NCI-H2196 (cell line): ENCODE results near the gene CASK.

Source experiments
- DNase-seq: peaks from one replicate; lab custom pipeline; 2025; ENCODE audit not compliant: unreplicated experiment; lab: John Stamatoyannopoulos, UW

The CASK gene

DNA sequence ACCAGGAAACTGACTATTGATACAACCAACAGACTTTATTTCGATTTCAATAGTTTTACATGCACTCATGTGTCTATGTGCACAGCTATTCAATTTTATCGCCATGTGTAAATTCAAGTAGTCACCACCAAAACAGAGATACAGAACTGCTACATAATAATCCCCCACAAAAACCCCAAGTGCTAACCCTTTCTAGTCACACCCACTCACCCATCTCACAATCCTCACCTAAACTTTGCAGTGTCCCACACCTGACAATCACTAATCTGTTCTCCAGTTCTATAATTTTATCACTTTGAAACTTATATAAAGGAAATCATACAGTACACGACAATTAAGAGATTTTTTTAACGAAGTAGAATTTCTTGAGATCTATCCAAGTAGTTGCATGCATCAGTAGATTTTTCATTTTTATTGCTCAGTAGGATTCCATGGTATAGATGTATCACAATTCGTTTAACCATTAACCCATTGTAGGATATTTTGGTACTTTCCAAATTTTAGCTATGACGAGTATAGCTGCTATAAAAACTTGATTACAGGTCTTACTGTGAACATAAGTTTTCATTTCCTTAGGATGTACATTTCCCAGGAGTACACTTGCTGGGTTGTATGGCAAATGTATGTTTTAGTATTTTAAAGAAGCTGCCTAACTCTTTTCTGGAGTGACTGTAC, 85.9 kb downstream of the CASK start:
- no peak for DNase-seq

- no peak for DNase-seq
Observed at GRCh38 chrX:41828826-41829225, 94.5 kb downstream of the CASK start.

DNA sequence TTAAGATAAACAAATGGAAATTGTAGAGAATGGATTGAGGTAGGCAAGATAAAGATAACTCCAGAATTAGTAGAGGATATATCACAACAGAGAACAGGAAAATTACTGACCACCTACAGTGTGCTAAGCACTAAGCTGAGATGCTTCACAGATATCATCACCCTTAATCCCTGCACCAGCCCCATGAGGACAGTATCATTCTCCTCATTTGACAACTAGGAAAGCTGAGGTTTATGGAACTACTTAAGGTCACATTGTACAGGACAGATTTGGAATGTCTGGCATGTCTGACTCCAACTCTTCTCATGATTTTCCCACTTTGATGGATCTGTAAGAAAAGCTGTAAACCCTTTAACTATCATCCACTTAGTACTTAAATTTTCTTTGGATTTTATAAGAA, 95.5 kb downstream of the CASK start:
- no peak for DNase-seq

DNA sequence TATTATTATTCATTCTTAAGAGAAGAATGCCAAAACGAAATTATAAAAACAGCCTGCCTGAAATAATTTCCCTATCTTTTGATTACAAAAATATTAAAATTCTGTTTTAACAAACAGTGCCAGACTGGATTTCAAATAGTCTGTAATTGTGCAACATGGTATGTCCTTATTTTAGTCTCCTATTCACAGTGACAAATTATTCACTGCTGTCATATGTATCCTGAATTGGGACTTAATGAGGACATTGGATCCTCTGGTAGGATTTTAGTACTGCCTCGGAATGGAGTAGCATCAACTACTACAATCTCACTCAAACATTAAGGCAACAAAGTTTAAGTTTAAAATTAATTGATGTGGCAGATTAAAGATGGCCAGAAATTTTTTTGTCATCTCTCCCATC, 97.6 kb downstream of the CASK start:
- DNase-seq = no peak

GRCh38 chrX:41824551-41824950, 98.8 kb downstream of the CASK start:
- no peak for DNase-seq

- no peak for DNase-seq
Observed at GRCh38 chrX:41823402-41823801, 100.0 kb downstream of the CASK start.

- DNase-seq = no peak
Observed at GRCh38 chrX:41822892-41823291, 100.5 kb downstream of the CASK start.

DNA sequence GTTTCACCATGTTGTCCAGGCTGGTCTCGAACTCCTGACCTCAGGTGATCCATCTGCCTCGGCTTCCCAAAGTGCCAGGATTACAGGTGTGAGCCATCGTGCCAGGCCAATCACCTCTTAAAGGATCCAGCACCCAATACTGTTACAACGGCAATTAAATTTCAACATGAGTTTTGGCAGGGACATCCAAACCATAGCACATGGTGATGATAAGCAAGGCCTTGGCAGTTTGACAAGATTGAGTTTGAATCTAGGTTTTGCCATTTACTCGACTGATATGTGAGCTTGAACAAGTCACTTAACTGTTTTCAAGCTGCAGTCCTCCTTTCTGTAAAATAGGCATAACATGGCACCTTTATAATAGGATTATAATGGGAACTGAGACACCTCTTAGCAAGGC, 115.3 kb downstream of the CASK start:
- DNase-seq = no peak

DNA sequence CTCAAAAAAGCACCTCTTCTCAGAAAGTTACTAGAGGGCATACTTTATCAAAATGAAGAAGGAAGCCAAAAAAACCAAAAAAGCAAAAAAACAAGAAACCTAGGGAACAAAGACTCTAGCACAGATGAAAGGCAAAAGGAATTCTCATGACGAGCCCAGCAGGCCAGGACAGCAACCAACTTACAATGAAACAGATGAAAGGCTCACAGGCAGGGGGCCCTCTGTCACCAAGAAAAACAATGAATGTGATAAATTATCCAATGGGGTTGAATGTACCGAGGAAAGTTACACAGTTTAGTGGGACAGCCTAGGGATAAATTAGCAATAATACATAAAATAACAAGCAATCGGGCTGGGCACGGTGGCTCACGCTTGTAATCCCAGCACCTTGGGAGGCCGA, 120.4 kb downstream of the CASK start:
- no peak for DNase-seq

GRCh38 chrX:41799661-41800060, 123.7 kb downstream of the CASK start:
- no peak for DNase-seq

GRCh38 chrX:41796577-41796976, 126.8 kb downstream of the CASK start:
- no peak for DNase-seq

DNA sequence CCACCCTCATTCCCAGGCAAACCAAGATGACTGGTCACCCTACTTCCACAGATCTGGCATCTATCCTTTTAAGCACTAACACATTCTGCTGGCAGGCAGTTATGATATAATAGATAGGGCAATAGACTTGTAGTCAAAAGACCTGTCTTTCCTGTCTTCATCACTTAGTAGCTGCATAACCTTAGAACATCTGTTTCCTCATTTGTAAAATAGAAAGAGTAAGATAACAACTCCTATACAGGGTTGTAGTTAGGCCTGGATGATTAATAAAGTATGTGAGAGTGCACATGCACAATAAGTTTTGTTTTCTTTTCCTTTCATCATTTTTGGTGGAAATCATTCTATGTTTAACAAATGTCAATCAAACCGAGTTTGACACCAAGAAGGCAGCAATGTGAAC, 127.3 kb downstream of the CASK start:
- DNase-seq = no peak

GRCh38 chrX:41789374-41789773, 134.0 kb downstream of the CASK start:
- DNase-seq = no peak

- no peak for DNase-seq
Observed at GRCh38 chrX:41785685-41786084, 137.7 kb downstream of the CASK start.

DNA sequence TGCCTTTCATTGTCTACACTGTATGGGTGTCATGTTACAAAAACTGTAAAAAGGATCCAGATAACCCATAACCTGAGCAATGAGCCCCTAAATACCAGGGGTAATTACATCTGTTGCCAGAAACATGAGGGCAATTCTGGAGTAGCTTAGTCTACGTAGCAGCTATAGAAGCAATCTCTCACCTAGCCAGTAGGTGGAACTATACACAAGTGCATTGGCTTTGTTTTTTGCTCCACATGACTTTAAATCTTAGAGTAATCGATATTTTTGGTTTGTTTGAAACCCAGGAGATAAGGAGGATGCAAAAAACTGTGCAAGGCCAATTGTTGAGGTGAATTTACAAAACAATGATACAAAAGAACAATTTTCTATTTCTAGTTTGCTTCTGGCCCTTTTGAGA, 141.9 kb downstream of the CASK start:
- DNase-seq = peak; percentile 24

- no peak for DNase-seq
Observed at GRCh38 chrX:41779941-41780340, 143.4 kb downstream of the CASK start.

DNA sequence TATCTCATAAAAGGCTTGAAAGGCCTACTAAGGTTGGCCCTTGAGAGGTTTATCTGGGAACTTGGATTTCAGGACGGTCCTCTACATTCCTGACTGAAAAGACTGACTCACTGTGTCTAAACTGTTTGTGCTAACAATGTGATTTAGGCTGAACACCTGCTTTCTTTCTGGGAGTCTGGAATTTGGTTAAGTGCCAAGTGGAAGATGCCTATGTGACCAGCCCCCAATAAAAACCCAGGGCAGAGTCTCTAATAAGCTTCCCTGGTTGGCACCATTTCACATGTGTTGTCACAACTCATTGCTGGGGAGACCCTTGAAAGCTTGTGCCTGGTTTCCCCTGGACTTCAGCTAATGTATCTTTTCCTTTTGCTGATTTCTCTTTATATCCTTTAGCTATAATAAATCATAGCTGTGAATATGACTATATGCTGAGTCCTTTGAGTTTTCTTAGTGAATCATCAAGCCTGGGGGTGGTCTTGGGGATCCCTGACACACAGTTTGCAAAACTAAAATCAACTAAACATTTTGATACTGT, 144.3 kb downstream of the CASK start:
- DNase-seq = peak; percentile 14

DNA sequence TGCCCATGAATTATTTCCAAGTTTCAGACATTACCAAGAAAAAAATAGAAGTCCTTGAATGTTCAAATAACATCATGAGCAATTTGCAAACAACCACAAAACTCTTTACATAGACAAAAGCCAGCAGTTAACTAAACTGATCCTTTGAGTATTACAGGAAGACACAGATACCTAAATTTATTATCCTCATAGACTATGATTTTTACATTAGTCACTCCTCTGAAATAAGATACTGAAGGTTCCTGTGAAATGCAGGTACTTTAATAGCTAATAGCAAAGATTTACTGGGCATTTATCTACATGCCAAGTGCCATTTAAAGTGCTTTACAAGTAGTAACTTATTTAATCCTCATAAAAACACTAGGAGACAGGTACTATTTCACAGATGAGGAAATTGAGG, 161.7 kb downstream of the CASK start:
- no peak for DNase-seq

DNA sequence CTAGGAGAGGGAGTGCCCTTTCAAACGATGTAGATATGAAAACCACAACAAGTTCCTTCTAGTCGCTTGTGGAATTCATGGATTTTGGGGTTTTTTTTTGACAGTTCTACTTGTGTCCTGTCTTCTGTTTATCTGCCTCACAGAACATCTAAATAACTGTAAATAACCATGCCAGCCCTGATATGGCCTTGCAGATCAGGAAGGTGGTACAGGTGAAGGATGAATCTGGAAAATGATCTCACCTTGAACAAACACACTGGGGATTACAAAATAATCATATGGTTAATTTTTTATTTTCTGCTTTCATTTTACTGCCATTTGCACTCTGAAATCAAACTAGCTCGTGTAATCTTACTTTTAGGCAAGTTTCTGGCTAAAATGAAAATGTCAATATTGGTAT, 162.2 kb downstream of the CASK start:
- no peak for DNase-seq

GRCh38 chrX:41759817-41760216, 163.5 kb downstream of the CASK start:
- DNase-seq = peak; percentile 1

DNA sequence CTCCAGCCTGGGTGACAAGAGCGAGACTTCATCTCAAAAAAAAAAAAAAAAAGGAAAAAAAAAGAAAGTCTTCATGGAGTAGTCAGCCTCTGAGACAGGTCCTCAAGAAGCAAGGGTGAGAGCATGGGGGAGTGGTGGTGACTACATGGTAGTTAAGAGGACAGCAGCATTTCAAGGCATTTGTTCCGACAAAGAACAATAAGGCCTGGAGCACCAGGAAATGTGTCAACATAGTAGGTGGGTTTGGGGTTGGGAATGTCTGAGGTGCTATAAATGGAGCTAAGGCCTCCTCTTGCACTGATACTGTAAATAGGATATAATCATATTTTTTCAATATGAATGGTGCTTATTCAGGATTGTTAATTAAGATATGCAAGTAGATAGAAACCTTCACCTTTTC, 165.0 kb downstream of the CASK start:
- no peak for DNase-seq

- no peak for DNase-seq
Observed at GRCh38 chrX:41750716-41751115, 172.6 kb downstream of the CASK start.

DNA sequence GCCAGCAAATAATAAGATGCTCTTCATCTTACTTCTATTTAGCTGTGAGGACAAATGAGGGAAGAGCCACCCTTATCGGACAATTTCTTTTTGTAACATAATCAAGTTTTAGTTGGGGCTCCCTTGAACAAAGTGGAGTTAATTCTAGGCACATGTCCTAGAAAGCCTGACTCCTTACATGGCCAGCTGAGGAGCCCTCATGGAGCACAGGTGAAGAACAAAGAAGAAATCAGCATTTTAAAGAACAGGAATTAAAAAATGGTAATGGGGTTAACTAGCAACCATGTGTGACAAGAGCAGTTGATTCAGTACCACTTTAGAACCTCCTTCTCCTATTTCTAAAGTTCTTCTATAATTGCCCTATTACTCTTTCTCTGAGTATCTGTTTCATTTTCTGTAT, 183.5 kb downstream of the CASK start:
- DNase-seq = no peak
